ENCODE measurements around the gene DDX59.

DNA sequence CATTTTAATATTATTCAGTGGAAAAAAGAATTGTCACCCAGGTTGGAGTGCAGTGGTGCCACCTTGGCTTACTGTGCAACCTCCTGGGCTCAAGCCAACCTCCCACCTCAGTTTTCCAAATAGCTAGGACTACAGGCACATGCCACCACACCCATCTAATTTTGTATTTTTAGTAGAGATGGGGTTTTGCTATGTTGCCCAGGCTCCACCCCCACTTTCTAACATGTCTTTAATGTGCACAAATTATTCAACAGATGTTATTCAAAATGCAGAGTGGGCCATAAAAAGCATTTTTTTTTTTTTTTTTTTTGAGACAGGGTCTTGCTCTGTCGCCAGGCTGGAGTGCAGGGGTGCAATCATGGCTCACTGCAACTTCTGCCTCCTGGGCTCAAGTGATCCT is 17.3 kb downstream of the DDX59 start:
- TF ChIP-seq CTCF (IDR thresholded peaks at IDR 0.05; ENCODE audit: borderline replicate concordance, extremely low read depth, low read length, poor library complexity, severe bottlenecking) (no peak), EZH2 (IDR thresholded peaks at IDR 0.05; ENCODE audit: borderline replicate concordance, low read depth, low read length, severe bottlenecking) (no peak)

Measured in DND-41 (cell line).